Thoracic aorta (tissue), 2 donors: Measurements from ENCODE around the gene GPNMB. TPM values are rescaled to one million over a fixed set of nuclear protein-coding genes. Genes with fewer than 3 reads are reported as not detected.

Experiments used
- ATAC-seq: fragments of 150-250 bp; one replicate; pipeline ENCODE4 v1.8.0; 2017; ENCODE audit warnings: low read depth; ENCODE audit not compliant: insufficient number of reproducible peaks, low FRiP score
- DNase-seq: peaks from one replicate; pipeline ENCODE4 v3.0.0-alpha.2; 2020; ENCODE audit warnings: low spot score
- H3K27ac ChIP-seq, 2 donors: fragments of 200-600 bp; sonication (generic); 1 replicate in 1 of 2; 2 replicates in 1 of 2; pipeline ENCODE4 v1.5.1; 2016; ENCODE audit warnings: mild to moderate bottlenecking in 2 of 2, moderate library complexity in 2 of 2
- H3K27me3 ChIP-seq: fragments of 200-600 bp; sonication (generic); replicated peaks from 2 replicates; pipeline ENCODE4 v1.6.0; 2016; ENCODE audit warnings: mild to moderate bottlenecking; ENCODE audit not compliant: insufficient read depth
- H3K36me3 ChIP-seq: fragments of 200-600 bp; sonication (generic); one replicate; pipeline ENCODE4 v1.5.1; 2016
- H3K4me1 ChIP-seq, 2 donors: fragments of 200-600 bp; sonication (generic); 1 replicate in 1 of 2; 2 replicates in 1 of 2; pipeline versions ENCODE4 v1.5.1 to v1.6.0; 2016; ENCODE audit warnings: low read depth in 2 of 2, mild to moderate bottlenecking in 1 of 2; ENCODE audit not compliant: control insufficient read depth in 1 of 2
- H3K4me3 ChIP-seq: fragments of 200-600 bp; sonication (generic); 2 replicates; pipeline ENCODE4 v1.5.1; 2016; ENCODE audit warnings: mild to moderate bottlenecking
- H3K9me3 ChIP-seq: fragments of 200-600 bp; sonication (generic); 2 replicates; pipeline ENCODE4 v1.5.1; 2016
- CTCF ChIP-seq: fragments of 200-600 bp; sonication (generic); IDR thresholded peaks from one replicate; pipeline ENCODE4 v1.5.1; 2019; ENCODE audit warnings: antibody characterized with exemption
- total RNA-seq, 2 donors: library from RNA; depleted of rRNA; stranded (reverse); fragments of >200 nt; gene quantifications; one replicate each; pipeline versions ENCODE4 v1.1.0 to v1.2.3, GENCODE V29; 2016

GPNMB gene
- total RNA-seq, 2 donors from 2014 or later = 139 to 185 TPM

DNA sequence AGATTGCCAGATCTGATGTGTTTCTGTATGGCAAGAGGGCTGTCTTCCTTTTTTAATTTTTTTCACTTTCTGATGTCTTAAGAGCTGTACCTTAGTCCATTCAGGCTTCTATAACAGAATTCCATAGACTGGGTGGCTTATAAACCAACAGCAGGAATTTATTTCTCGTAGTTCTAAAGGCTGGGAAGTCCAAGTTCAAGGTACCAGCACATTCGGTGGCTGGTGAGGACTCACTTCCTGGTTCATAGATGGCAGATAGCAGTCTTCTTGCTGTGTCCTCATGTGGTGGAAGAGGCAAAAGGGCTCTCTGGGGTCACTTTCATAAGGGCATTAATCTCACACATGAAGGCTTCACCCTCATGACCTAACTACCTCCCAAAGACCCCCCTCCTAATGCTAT is 20.8 kb downstream of the GPNMB start:
- no peak overlapping the region for H3K4me3 ChIP-seq
- no peaks in the 10 kb centered on the region for H3K4me1 ChIP-seq
- H3K27me3 ChIP-seq = no peaks in the 10 kb centered on the region
- TF ChIP-seq CTCF = no peak
- no peaks in the 10 kb centered on the region for H3K9me3 ChIP-seq
- no peak for DNase-seq
- ATAC-seq = no peak
- H3K27ac ChIP-seq = no peak overlapping the region
- peaks cover 33% of the 10 kb centered on the region for H3K36me3 ChIP-seq

DNA sequence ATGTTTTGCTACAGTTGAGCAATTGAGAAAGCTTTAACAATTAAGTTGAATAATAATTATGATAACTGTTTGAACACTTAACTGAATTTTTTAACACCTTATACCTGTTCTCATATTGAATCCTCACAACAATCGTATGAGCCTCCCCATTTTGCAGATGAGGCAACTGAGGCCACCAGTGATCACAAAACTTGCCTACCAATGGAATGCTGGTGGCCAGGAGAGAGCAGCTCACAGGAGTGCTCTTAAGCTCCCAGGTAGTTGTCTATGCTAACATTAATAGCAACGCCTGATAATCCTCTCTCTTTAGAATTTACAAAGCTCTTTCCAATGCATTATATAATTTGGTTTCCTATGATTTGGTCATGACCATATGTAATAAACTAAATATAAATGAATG is 21.6 kb downstream of the GPNMB start:
- Histone ChIP-seq H3K36me3 (peaks cover 33% of the 10 kb centered on the region), H3K27ac (no peak overlapping the region), H3K4me3 (no peak overlapping the region), H3K27me3 (no peaks in the 10 kb centered on the region), H3K4me1 (peaks cover 0 to 4% of the 10 kb centered on the region in 2 donors), H3K9me3 (no peaks in the 10 kb centered on the region)
- no peak for TF ChIP-seq CTCF
- DNase-seq = no peak
- ATAC-seq = no peak

DNA sequence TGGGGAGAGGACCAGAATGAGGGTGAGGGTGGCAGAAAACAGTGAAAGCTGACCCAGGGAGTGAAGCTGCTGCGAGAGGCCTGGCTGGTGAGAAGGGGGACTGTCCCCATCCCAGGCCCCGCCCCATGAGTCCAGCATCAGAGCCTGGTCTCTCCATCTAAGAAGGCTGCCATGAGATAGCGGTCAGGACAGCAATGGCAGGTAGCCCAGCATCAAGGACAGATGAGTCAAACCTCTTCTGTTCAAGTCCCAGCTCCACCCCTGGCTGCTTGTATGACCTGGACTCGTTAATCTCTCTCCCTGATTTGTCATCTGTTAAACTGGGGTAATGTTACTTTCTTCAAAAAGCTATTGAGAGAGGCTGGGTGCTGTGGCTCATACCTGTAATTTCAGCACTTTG is 22.2 kb downstream of the GPNMB start:
- Histone ChIP-seq H3K4me3 (no peak overlapping the region), H3K36me3 (peaks cover 33% of the 10 kb centered on the region), H3K4me1 (peaks cover 0 to 7% of the 10 kb centered on the region in 2 donors), H3K27me3 (no peaks in the 10 kb centered on the region), H3K9me3 (no peaks in the 10 kb centered on the region), H3K27ac (no peak overlapping the region)
- TF ChIP-seq CTCF = no peak
- DNase-seq (no peak), ATAC-seq (no peak)

- H3K36me3 ChIP-seq = peaks cover 24% of the 10 kb centered on the region
- H3K27me3 ChIP-seq = no peaks in the 10 kb centered on the region
- DNase-seq (no peak), ATAC-seq (no peak)
- H3K4me3 ChIP-seq = no peak overlapping the region
- no peaks in the 10 kb centered on the region for H3K9me3 ChIP-seq
- no peak for TF ChIP-seq CTCF
- H3K4me1 ChIP-seq = peaks cover 0 to 7% of the 10 kb centered on the region in 2 donors
- no peak overlapping the region for H3K27ac ChIP-seq
Measured at GRCh38 chr7:23272275-23272674, 25.7 kb downstream of the GPNMB start.

DNA sequence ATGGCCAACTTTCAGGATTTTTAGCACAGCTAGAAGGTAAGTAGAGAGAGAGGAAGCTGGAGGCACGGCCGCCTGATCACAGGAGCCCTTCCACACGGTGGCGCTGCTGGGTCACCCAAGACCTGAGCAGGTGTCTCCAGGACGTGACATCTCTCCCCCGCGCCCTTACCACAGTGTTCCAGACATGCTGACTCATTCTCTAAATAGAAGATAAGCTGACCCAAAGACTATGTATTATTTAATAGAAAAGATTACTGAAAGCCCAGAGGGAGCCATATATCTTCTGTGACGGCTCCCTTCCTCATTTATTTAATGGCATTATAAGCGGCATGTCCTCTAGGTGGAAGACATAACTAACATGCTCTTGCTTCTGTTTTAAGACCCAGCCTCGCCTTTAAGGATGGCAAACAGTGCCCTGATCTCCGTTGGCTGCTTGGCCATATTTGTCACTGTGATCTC is 26.6 kb downstream of the GPNMB start:
- no peak overlapping the region for H3K4me3 ChIP-seq
- TF ChIP-seq CTCF = peak; percentile 52
- ATAC-seq (peak; percentile 69), DNase-seq (peak; percentile 30)
- peaks cover 0 to 7% of the 10 kb centered on the region in 2 donors for H3K4me1 ChIP-seq
- H3K27ac ChIP-seq = no peak overlapping the region
- no peaks in the 10 kb centered on the region for H3K27me3 ChIP-seq
- peaks cover 18% of the 10 kb centered on the region for H3K36me3 ChIP-seq
- no peaks in the 10 kb centered on the region for H3K9me3 ChIP-seq
